H1 (cell line): Measurements from ENCODE around the gene UROD. TPM values are rescaled to one million over a fixed set of nuclear protein-coding genes. Genes with fewer than 3 reads are reported as not detected.
"Not testable (repeated sequence)": the region's sequence is repeated elsewhere in the genome, so short reads cannot be mapped to it uniquely, and the experiment has no call there.

Experiments used
- CTCF ChIA-PET: fragments of 300-600 bp; sonication (Branson Sonifier 250); formaldehyde crosslinking; loops from one replicate; lab custom pipeline; 2021; ENCODE audit not compliant: partially characterized antibody; lab: Charles Lee
- POLR2A ChIA-PET: fragments of 300-600 bp; sonication (Branson Sonifier 250); formaldehyde crosslinking; loops from one replicate; lab custom pipeline; 2021; ENCODE audit warnings: inconsistent platforms; ENCODE audit not compliant: partially characterized antibody; lab: Charles Lee
- DNase-seq, 2 experiments: peaks; one replicate each; pipeline versions ENCODE4 v3.0.0 to v3.0.0-alpha.2; 2010 to 2022; ENCODE audit warnings: low spot score in 2 of 2, low read depth in 1 of 2, mixed read lengths in 1 of 2
- FAIRE-seq: peaks from 2 replicates; lab custom pipeline; 2011; peaks lifted over from hg19 to GRCh38; lab: Jason Lieb, UNC
- H2AFZ ChIP-seq: 2 replicates; pipeline ENCODE4 v1.8.1; 2012; ENCODE audit warnings: low read length, inconsistent platforms
- H2AK5ac ChIP-seq: 2 replicates; pipeline ENCODE4 v1.6.1; 2013; ENCODE audit warnings: low read depth, low read length
- H2BK120ac ChIP-seq: replicated peaks from 2 replicates; pipeline ENCODE3; 2013; ENCODE audit warnings: low read depth, low read length, inconsistent platforms
- H2BK12ac ChIP-seq: 2 replicates; pipeline ENCODE4 v1.6.1; 2013; ENCODE audit warnings: low read depth, low read length
- H2BK15ac ChIP-seq: 2 replicates; pipeline ENCODE4 v1.6.1; 2013; ENCODE audit warnings: low read length
- H2BK20ac ChIP-seq: 2 replicates; pipeline ENCODE4 v1.6.1; 2013; ENCODE audit warnings: low read length
- H2BK5ac ChIP-seq: 2 replicates; pipeline ENCODE4 v1.6.1; 2013; ENCODE audit warnings: low read depth, low read length
- H3K14ac ChIP-seq: 2 replicates; pipeline ENCODE4 v1.6.1; 2013; ENCODE audit warnings: inconsistent platforms; ENCODE audit not compliant: insufficient read length
- H3K18ac ChIP-seq: 2 replicates; pipeline ENCODE4 v1.6.1; 2013; ENCODE audit warnings: low read length; ENCODE audit errors: extremely low read depth
- H3K23ac ChIP-seq: 2 replicates; pipeline ENCODE4 v1.6.1; 2013; ENCODE audit warnings: inconsistent platforms; ENCODE audit not compliant: insufficient read length
- H3K23me2 ChIP-seq: 2 replicates; pipeline ENCODE4 v1.6.1; 2013; ENCODE audit warnings: low read depth, low read length
- H3K27ac ChIP-seq: 2 replicates; pipeline ENCODE4 v1.6.1; 2011; ENCODE audit warnings: low read depth, low read length, inconsistent platforms
- H3K27me3 ChIP-seq, 4 experiments: replicated peaks in 1 of 4; 1 replicate in 1 of 4; 2 replicates in 3 of 4; pipeline versions ENCODE4 v1.6.1 to v1.8.1; 2011 to 2013; ENCODE audit warnings: low read length in 3 of 4, mild to moderate bottlenecking in 3 of 4, inconsistent platforms in 2 of 4, mixed read lengths in 2 of 4, moderate library complexity in 1 of 4; ENCODE audit not compliant: control insufficient read depth in 3 of 4, insufficient read depth in 3 of 4; ENCODE audit errors: extremely low read depth in 1 of 4
- H3K36me3 ChIP-seq, 4 experiments: 2 replicates each; pipeline versions ENCODE4 v1.6.1 to v1.8.1; 2011 to 2013; ENCODE audit warnings: mild to moderate bottlenecking in 4 of 4, low read length in 3 of 4, moderate library complexity in 2 of 4, control low read depth in 1 of 4, inconsistent platforms in 1 of 4; ENCODE audit not compliant: insufficient read depth in 4 of 4, control insufficient read depth in 2 of 4
- H3K4ac ChIP-seq: replicated peaks from 2 replicates; pipeline ENCODE3; 2013; ENCODE audit warnings: low read length, low read depth, mixed read lengths, inconsistent platforms; ENCODE audit not compliant: insufficient read length
- H3K4me1 ChIP-seq, 4 experiments: replicated peaks in 1 of 4; 1 replicate in 1 of 4; 2 replicates in 3 of 4; pipeline versions ENCODE4 v1.6.1 to v1.8.1; 2011 to 2013; ENCODE audit warnings: low read length in 3 of 4, inconsistent platforms in 2 of 4, mixed read lengths in 1 of 4; ENCODE audit not compliant: insufficient read depth in 4 of 4, control insufficient read depth in 3 of 4
- H3K4me2 ChIP-seq, 2 experiments: 2 replicates each; pipeline versions ENCODE4 v1.6.1 to v1.8.1; 2011 to 2013; ENCODE audit warnings: low read depth in 2 of 2, low read length in 2 of 2, control low read depth in 1 of 2, inconsistent platforms in 1 of 2, mild to moderate bottlenecking in 1 of 2; ENCODE audit not compliant: insufficient read depth in 1 of 2
- H3K4me3 ChIP-seq, 4 experiments: fragments of 200-600, 300-600 bp in 1 of 4; sonication (generic), shearing (Covaris generic), sonication (Bioruptor Twin) in 1 of 4; 2 replicates each; pipeline versions ENCODE4 v1.5.1 to v1.8.1; 2011 to 2016; ENCODE audit warnings: low read length in 4 of 4, low read depth in 3 of 4, control low read depth in 2 of 4, inconsistent platforms in 2 of 4, mild to moderate bottlenecking in 2 of 4, mixed read lengths in 1 of 4, moderate library complexity in 1 of 4; ENCODE audit not compliant: insufficient read depth in 2 of 4; ENCODE audit errors: extremely low read depth in 1 of 4
- H3K56ac ChIP-seq: replicated peaks from 2 replicates; pipeline ENCODE3; 2013; ENCODE audit warnings: low read depth, mild to moderate bottlenecking, mixed read lengths, low read length, inconsistent platforms; ENCODE audit not compliant: insufficient read length
- H3K79me1 ChIP-seq: 2 replicates; pipeline ENCODE4 v1.6.1; 2013; ENCODE audit warnings: low read depth, low read length, control low read depth
- H3K79me2 ChIP-seq, 2 experiments: 2 replicates each; pipeline versions ENCODE4 v1.6.1 to v1.8.1; 2012 to 2013; ENCODE audit warnings: low read length in 2 of 2, mild to moderate bottlenecking in 2 of 2, inconsistent platforms in 1 of 2; ENCODE audit not compliant: insufficient read depth in 2 of 2, control insufficient read depth in 1 of 2
- H3K9ac ChIP-seq, 4 experiments: replicated peaks in 1 of 4; 1 replicate in 1 of 4; 2 replicates in 3 of 4; pipeline versions ENCODE4 v1.6.1 to v1.8.1; 2011 to 2013; ENCODE audit warnings: low read depth in 3 of 4, low read length in 3 of 4, control low read depth in 2 of 4, mild to moderate bottlenecking in 2 of 4, moderate library complexity in 2 of 4, inconsistent platforms in 1 of 4; ENCODE audit errors: extremely low read depth in 1 of 4
- H3K9me3 ChIP-seq, 2 experiments: 2 replicates each; pipeline versions ENCODE4 v1.6.1 to v1.8.1; 2012 to 2013; ENCODE audit warnings: mild to moderate bottlenecking in 2 of 2, moderate library complexity in 2 of 2, control low read depth in 1 of 2, inconsistent platforms in 1 of 2, low read depth in 1 of 2, low read length in 1 of 2, mixed read lengths in 1 of 2; ENCODE audit not compliant: insufficient read depth in 2 of 2
- H4K20me1 ChIP-seq, 2 experiments: replicated peaks in 1 of 2; 2 replicates each; pipeline versions ENCODE3 to v1.8.1; 2011 to 2013; ENCODE audit warnings: inconsistent platforms in 2 of 2, low read length in 2 of 2, mild to moderate bottlenecking in 1 of 2; ENCODE audit not compliant: insufficient read depth in 2 of 2, control insufficient read depth in 1 of 2
- H4K5ac ChIP-seq: 2 replicates; pipeline ENCODE4 v1.6.1; 2013; ENCODE audit warnings: low read length, low read depth, mixed read lengths, inconsistent platforms; ENCODE audit not compliant: insufficient read length
- H4K8ac ChIP-seq: 2 replicates; pipeline ENCODE4 v1.8.0; 2013; ENCODE audit warnings: mild to moderate bottlenecking, moderate library complexity, low read length, inconsistent platforms; ENCODE audit not compliant: insufficient read depth; ENCODE audit errors: extremely low read depth
- H4K91ac ChIP-seq: replicated peaks from 2 replicates; pipeline ENCODE3; 2013; ENCODE audit warnings: low read length, mixed read lengths, inconsistent platforms; ENCODE audit not compliant: insufficient read length
- CREB1 ChIP-seq: IDR thresholded peaks from 2 replicates; pipeline ENCODE4 v1.6.1; 2012; ENCODE audit warnings: inconsistent platforms
- WGBS, 2 experiments: shearing (Covaris generic) in 1 of 2; methylation state at CpG; one replicate each; pipeline versions ENCODE4 v1.1.6 to v1.1.7; 2013 to 2015; ENCODE audit warnings: low lambda C conversion rate in 2 of 2, mixed read lengths in 2 of 2, inconsistent platforms in 1 of 2, low coverage in 1 of 2, missing lambda C conversion rate in 1 of 2; ENCODE audit not compliant: insufficient replicate concordance in 2 of 2, insufficient coverage in 1 of 2, insufficient read length in 1 of 2; ENCODE audit errors: extremely low coverage in 1 of 2, missing lambda C conversion rate in 1 of 2; 5-methylcytosine and 5-hydroxymethylcytosine counted together
- polyA plus RNA-seq, 7 experiments: library from polyadenylated mRNA; depleted of rRNA in 3 of 7; stranded (reverse) in 5 of 7; unstranded in 2 of 7; fragments of >200 nt in 5 of 7; fragments of 200-250 nt in 2 of 7; gene quantifications; 1 replicate in 5 of 7; 2 replicates in 1 of 7; 4 replicates in 1 of 7; pipeline versions ENCODE4 v1.2.1 to v1.2.3, GENCODE V29; 2011 to 2013; ENCODE audit warnings: missing spikeins in 2 of 7, mixed read lengths in 2 of 7
- total RNA-seq: library from RNA; stranded (reverse); fragmentation: NEBNext Ultra II Directional; extraction: Animal tissue kit (Norgen Biotek cat#: 25700); gene quantifications from 2 replicates; pipeline ENCODE4 v1.2.1, GENCODE V29; 2021

Gene UROD
- total and polyA plus RNA-seq, 2 of the 8 experiments (the other 6 are each of a cell fraction or from before 2014, with no cell fraction given), result 86.6 to 220 TPM

GRCh38 chr1:44976252-44976651, 35.8 kb upstream of the UROD start (continued):
- no peak for TF ChIP-seq CREB1

- H4K91ac ChIP-seq, H3K14ac ChIP-seq, H2BK5ac ChIP-seq, H3K9ac ChIP-seq, H3K4me1 ChIP-seq, H2BK20ac ChIP-seq, H2AFZ ChIP-seq, H2BK15ac ChIP-seq, H4K5ac ChIP-seq, H3K18ac ChIP-seq, H3K56ac ChIP-seq, FAIRE-seq, H2BK12ac ChIP-seq, H3K27ac ChIP-seq, H3K23ac ChIP-seq, DNase-seq, H4K8ac ChIP-seq, POLR2A ChIA-PET, H3K4ac ChIP-seq, H3K4me2 ChIP-seq, H4K20me1 ChIP-seq, H3K4me3 ChIP-seq, H3K27me3 ChIP-seq, H3K79me2 ChIP-seq, H3K79me1 ChIP-seq, H2BK120ac ChIP-seq, H2AK5ac ChIP-seq, H3K9me3 ChIP-seq, H3K23me2 ChIP-seq: not testable (repeated sequence)
- CTCF ChIA-PET, result interaction anchor here (0.6 kb wide), 1 partner anchor 46 kb away, joined by 4 read pairs; no protein-coding TSS in a partner anchor
- 93% methylated on average over 4 of the region's 4 CpGs; no CpG with 5 or more reads in 1 of the 2 experiments for WGBS, 2 experiments
- peaks cover 0 to 24% (median 12%) of the 10 kb centered on the region in 4 experiments; a peak in 4 of 8 replicates for H3K36me3 ChIP-seq
These were observed 34.7 kb upstream of the UROD start for GRCh38 chr1:44977372-44977771.
